22Rv1 (cell line): ENCODE results near the gene RHBDD2.

ENCODE experiments used
- CTCF ChIP-seq: fragments of 450-650 bp; IDR thresholded peaks from 2 replicates; pipeline ENCODE4 v1.5.1; 2017; ENCODE audit warnings: mild to moderate bottlenecking
- ZFX ChIP-seq: fragments of 450-650 bp; IDR thresholded peaks from 2 replicates; pipeline ENCODE4 v1.6.1; 2017; ENCODE audit warnings: antibody characterized with exemption, borderline replicate concordance

GRCh38 chr7:75881436-75882095 lies 2.7 kb downstream of the RHBDD2 start:
- no peak for TF ChIP-seq CTCF
- no peak for TF ChIP-seq ZFX
